ENCODE results near the gene IL1RAP.
"Not testable (repeated sequence)": the region's sequence is repeated elsewhere in the genome, so short reads cannot be mapped to it uniquely, and the experiment has no call there.

Gene IL1RAP

DNA sequence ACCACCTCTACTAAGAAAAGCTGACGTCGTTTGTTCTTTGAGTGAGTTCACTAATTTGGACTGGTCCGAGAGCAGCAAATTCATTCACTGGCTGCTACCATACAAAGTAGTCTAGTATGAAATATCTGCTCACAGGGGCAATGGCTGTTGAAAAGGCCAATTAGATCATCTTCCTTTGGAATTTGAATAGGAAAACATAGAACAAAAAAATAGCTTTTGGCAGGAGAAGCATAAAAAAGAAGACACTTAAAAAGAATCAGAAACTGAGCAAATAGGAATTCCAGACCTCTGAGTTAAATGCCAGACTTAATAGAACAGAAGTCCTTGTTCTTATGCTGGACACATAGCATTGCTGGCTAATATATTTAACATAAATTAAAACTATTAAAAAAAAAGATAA lies 159.3 kb downstream of the IL1RAP start:
- no peak for DNase-seq (ENCODE audit: low spot score)

- DNase-seq (ENCODE audit: low spot score), result no peak
These were observed 162.6 kb downstream of the IL1RAP start for GRCh38 chr3:190676481-190676880.

DNA sequence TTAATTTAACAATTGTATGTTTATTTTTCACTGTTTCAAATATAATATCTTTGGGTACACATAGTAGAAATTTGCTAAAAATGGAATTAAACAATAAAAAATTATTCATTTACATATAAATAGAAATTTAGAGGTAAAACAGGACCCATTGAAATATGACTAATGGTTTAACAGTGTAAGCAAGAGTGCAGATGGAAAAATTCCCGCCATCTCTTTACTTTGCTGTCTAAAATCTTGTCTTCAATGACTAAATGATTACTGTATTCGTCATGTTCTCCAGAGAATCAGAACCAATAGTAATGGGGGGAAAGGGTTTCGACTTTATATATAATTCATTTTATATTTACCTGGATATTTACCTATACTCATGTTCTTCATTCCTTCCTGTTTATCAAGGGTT lies 163.1 kb downstream of the IL1RAP start:
- no peak for DNase-seq (ENCODE audit: low spot score)

DNA sequence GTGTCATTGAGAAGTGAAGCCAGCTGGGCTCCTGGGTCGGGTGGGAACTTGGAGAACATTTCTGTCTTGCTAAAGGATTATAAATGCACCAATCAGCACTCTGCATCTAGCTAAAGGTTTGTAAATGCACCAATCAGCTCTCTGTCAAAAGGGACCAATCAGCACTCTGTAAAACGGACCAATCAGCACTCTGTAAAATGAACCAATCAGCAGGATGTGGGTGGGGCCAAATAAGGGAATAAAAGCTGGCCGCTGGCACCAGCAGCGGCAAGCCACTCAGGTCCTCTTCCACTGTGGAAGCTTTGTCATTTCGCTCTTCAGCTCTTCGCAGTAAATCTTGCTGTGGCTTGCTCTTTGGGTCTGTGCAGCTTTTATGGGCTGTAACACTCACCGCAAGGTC lies 164.0 kb downstream of the IL1RAP start:
- DNase-seq (ENCODE audit: low spot score), result not testable (repeated sequence)

- no peak for DNase-seq (ENCODE audit: low spot score)
These were observed 166.8 kb downstream of the IL1RAP start for GRCh38 chr3:190680691-190681090.

GRCh38 chr3:190684776-190685175 lies 170.9 kb downstream of the IL1RAP start:
- DNase-seq (ENCODE audit: low spot score), result no peak

- DNase-seq (ENCODE audit: low spot score), result no peak
These were observed 172.1 kb downstream of the IL1RAP start for GRCh38 chr3:190686011-190686410.

DNA sequence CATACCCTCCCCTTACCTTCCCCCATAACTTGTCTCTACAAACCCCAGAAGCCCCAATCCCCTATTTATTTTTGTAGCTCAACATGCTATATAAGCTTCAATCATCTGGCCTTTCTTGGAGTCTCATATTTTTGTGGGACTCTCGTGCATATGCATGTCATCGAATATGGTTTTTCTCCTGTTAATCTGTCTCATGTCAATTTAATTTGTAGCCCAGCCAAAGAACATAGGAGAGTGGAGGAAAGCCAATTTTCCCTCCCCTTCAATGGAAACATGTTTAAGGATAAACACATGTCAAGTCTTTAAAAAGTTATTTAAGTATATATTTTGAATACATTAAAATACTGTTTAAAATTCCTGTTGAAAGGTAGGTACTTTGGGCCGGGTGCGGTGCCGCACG lies 176.4 kb downstream of the IL1RAP start:
- no peak for DNase-seq (ENCODE audit: low spot score)

GRCh38 chr3:190692256-190692655 lies 178.4 kb downstream of the IL1RAP start:
- DNase-seq (ENCODE audit: low spot score), result no peak

- no peak for DNase-seq (ENCODE audit: low spot score)
These were observed 180.6 kb downstream of the IL1RAP start for GRCh38 chr3:190694335-190695001.

GRCh38 chr3:190695225-190695624 lies 181.3 kb downstream of the IL1RAP start:
- no peak for DNase-seq (ENCODE audit: low spot score)

DNA sequence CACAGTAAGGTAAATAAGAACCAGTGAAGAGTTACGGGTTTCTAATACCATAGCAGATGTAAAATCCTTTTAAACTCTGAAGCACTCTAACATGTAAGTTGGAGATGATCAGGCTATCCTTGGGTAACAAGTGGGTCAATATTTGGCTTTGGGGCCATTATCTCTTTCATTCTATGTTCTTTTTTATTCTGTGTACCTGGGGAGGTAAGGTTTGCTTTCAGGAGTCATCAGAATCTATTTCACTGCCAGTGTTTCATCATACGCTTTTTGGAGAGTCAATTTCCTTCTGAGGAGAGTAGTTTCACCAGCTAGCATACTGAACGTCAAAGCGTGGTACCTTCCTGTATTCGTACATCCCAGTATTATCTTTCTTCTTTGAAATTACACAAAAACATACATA lies 182.1 kb downstream of the IL1RAP start:
- no peak for DNase-seq (ENCODE audit: low spot score)

GRCh38 chr3:190696777-190697501 lies 183.1 kb downstream of the IL1RAP start:
- no peak for DNase-seq (ENCODE audit: low spot score)

DNA sequence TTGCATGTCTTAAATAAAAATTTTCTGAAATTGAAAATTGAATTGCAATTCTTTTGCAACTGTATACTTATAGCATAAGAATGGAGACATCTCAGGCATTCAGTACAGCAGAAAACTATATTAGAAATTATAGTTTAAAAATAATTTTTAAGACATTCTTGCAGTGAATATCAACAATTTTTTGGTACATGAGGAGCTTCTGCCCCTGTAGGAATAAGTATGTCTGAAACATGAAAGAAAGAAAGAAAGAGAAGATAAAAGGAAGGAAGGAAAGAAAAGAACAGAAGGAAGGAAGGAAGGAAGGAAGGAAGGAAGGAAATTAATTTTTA lies 183.6 kb downstream of the IL1RAP start:
- DNase-seq (ENCODE audit: low spot score), result no peak

DNA sequence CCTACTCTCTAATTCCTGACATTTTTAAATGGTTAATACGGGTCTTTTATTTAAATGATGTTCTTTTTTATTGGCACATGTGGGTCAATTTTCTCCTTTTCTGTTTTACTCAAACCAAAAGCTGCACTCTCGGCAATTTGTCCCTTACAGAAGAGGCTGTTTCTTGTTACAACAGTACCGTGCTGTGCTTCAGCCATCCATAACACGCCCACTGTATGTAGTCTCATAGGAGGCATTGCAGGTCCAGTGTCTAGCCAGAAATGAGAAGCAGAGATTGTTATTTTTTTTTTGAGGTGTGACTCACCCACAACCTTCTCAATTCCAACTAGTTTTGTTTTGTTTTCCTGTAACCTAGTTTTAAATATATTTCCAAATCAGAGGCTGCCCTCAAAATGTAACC lies 184.0 kb downstream of the IL1RAP start:
- DNase-seq (ENCODE audit: low spot score), result no peak

DNA sequence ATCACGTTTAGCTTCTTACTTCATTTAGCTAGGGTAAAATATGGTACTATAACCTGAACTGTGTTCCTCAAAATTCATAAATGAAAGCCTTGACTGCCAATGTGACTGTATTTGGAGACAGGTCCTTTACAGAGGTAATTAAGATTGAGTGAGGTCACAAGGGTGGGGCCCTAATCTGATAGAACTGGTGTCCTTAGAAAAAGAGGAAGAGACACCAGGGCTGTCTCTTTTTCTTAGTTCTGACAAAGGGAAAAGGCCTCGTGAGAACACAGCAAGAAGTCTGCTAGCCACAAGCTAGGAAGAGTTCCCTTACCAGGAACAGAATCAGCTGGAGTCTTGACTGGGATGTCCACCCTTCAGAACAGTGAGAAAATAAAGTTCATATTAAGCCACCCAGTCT lies 185.9 kb downstream of the IL1RAP start:
- no peak for DNase-seq (ENCODE audit: low spot score)

DNA sequence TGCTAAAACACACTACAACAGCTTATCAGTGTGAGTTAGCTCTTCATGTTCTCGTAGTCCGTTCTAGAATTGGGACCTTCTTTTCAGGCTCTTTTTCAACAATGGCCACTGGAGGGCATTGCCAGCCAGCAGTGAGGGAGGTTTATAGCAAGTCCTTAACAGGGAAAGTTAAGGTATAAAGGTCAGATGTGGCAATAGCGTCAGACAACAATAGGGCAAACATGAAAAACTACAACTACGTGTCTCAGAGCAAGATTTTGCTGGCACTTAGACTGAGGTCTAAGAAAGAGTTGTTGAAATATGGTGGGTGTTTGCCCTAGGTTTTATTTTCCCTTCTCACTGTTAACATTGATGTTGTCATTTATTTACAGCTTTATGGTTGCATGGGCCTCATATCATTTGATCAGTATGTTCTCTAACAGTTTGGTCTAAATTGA lies 187.2 kb downstream of the IL1RAP start:
- DNase-seq (ENCODE audit: low spot score), result no peak

- no peak for DNase-seq (ENCODE audit: low spot score)
These were observed 192.7 kb downstream of the IL1RAP start for GRCh38 chr3:190706582-190706981.

Measured in hematopoietic multipotent progenitor cell treated with erythropoietin and hydrocortisone succinate and interleukin-3 and kit ligand, for 17 days (in vitro differentiated cells).